Fibroblast of villous mesenchyme (primary cell): ENCODE measurements around the gene SUN3. TPM values are rescaled to one million over a fixed set of nuclear protein-coding genes. Genes with fewer than 3 reads are reported as not detected.
"Not testable (repeated sequence)": the region's sequence is repeated elsewhere in the genome, so short reads cannot be mapped to it uniquely, and the experiment has no call there.

Experiments
- DNase-seq: peaks from one replicate; pipeline ENCODE4 v3.0.0-alpha.2; 2010; ENCODE audit warnings: low read depth
- H3K4me3 ChIP-seq: 2 replicates; pipeline ENCODE4 v1.5.1; 2011; ENCODE audit warnings: low read depth, mild to moderate bottlenecking, low read length
- CTCF ChIP-seq: IDR thresholded peaks from 2 replicates; pipeline ENCODE4 v1.5.1; 2012; ENCODE audit warnings: low read depth, mild to moderate bottlenecking, low read length; ENCODE audit not compliant: insufficient read depth
- total RNA-seq: library from RNA; depleted of rRNA; stranded (reverse); fragments of >200 nt; gene quantifications from 2 replicates; pipeline ENCODE4 v1.2.3, GENCODE V29; 2012

Gene SUN3
- total RNA-seq, 1 donor, result not detected

GRCh38 chr7:47943676-47944474 is 85.0 kb downstream of the SUN3 start:
- no peak overlapping the region for H3K4me3 ChIP-seq
- no peak for TF ChIP-seq CTCF
- DNase-seq, result no peak

- not testable (repeated sequence) for DNase-seq
These were observed 86.3 kb downstream of the SUN3 start for GRCh38 chr7:47942651-47943050.

GRCh38 chr7:47942132-47942531 is 86.8 kb downstream of the SUN3 start:
- DNase-seq, result no peak

More at GRCh38 chr7:47942651-47943050, 86.3 kb downstream of the SUN3 start:
- H3K4me3 ChIP-seq, result not testable (repeated sequence)

GRCh38 chr7:47941136-47941844 is 87.6 kb downstream of the SUN3 start:
- H3K4me3 ChIP-seq, result no peak overlapping the region
- peak; percentile 64 for DNase-seq
- TF ChIP-seq CTCF, result no peak

More at GRCh38 chr7:47942132-47942531, 86.8 kb downstream of the SUN3 start:
- H3K4me3 ChIP-seq, result no peak overlapping the region
- no peak for TF ChIP-seq CTCF

GRCh38 chr7:47940088-47941013 is 88.6 kb downstream of the SUN3 start:
- peak; percentile 76 for DNase-seq
- no peak overlapping the region for H3K4me3 ChIP-seq
- no peak for TF ChIP-seq CTCF

- no peak overlapping the region for H3K4me3 ChIP-seq
- no peak for TF ChIP-seq CTCF
- DNase-seq, result no peak
These were observed 89.4 kb downstream of the SUN3 start for GRCh38 chr7:47939425-47940036.
